Left kidney (tissue), 2 donors: ENCODE measurements around the gene MIOX. TPM values are rescaled to one million over a fixed set of nuclear protein-coding genes. Genes with fewer than 3 reads are reported as not detected.
"Not testable (repeated sequence)": the region's sequence is repeated elsewhere in the genome, so short reads cannot be mapped to it uniquely, and the experiment has no call there.

ENCODE experiments used
- DNase-seq: peaks from one replicate; pipeline ENCODE4 v3.0.0-alpha.2; 2013
- polyA plus RNA-seq: library from polyadenylated mRNA; unstranded; fragments of 120-200 nt; gene quantifications from one replicate; pipeline ENCODE4 v1.2.1, GENCODE V29; 2013; ENCODE audit not compliant: insufficient read length

MIOX gene
- polyA plus RNA-seq, 1 donor, result 6.1 TPM

- DNase-seq, result no peak
Measured at GRCh38 chr22:50516891-50517290, 30.2 kb downstream of the MIOX start.

GRCh38 chr22:50517495-50518260 lies 31.0 kb downstream of the MIOX start:
- no peak for DNase-seq

DNA sequence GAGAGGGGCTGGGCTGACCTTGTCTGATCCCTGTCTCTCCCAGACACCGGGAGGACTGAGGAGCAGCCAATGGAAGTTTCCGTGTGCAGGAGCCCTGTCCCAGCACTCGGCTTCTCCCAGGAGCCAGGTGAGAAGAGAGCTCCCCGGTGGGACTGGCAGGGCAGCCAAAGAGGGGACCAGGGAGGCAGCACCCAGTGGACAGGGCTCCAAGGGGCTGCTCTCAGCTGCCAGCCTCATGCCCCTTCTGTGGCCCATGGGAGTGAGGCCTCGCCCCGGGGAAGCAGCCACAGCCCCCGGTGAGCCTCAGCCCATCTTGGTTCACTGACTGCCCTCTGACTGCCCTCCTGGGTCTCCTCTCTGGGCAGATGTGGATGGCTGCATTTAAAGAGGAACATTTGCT lies 31.9 kb downstream of the MIOX start:
- no peak for DNase-seq

GRCh38 chr22:50519151-50519550 lies 32.5 kb downstream of the MIOX start:
- no peak for DNase-seq

DNA sequence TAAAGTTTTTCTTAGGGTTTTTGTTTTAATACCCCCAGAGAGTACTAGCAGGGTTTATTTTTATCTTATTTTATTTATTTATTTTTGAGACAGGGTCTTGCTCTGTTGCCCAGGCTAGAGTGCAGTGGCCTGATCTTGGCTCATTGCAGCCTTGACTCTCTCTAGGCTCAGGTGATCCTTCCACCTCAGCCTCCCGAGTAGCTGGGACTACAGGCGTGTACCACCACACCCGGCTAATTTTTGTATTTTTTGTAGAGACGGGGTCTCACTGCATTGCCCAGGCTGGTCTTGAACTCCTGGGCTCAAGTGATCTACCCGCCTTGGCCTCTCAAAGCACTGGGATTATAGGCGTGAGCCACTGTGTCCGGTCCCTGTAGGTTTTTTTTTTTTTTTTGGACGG lies 33.5 kb downstream of the MIOX start:
- not testable (repeated sequence) for DNase-seq

- DNase-seq, result no peak
Measured at GRCh38 chr22:50520826-50521453, 34.3 kb downstream of the MIOX start.

DNA sequence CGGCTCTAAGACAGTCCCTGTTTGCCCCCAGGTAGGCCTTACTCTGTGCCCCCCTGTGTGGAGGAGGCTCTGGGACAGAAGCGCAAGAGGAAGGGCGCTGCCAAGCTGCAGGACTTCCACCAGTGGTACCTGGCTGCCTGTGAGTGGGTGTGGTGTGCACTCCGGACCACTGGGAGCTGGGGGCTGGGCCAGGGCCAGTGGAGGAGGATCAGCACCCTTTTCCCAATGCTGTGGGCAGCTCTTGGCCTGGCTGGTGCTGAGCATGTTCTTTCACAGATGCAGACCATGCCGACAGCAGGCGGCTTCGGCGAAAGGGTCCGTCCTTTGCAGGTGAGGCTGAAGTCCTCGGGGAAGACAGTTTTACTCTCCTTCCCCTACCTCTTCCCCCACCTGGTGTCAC lies 35.1 kb downstream of the MIOX start:
- DNase-seq, result no peak

DNA sequence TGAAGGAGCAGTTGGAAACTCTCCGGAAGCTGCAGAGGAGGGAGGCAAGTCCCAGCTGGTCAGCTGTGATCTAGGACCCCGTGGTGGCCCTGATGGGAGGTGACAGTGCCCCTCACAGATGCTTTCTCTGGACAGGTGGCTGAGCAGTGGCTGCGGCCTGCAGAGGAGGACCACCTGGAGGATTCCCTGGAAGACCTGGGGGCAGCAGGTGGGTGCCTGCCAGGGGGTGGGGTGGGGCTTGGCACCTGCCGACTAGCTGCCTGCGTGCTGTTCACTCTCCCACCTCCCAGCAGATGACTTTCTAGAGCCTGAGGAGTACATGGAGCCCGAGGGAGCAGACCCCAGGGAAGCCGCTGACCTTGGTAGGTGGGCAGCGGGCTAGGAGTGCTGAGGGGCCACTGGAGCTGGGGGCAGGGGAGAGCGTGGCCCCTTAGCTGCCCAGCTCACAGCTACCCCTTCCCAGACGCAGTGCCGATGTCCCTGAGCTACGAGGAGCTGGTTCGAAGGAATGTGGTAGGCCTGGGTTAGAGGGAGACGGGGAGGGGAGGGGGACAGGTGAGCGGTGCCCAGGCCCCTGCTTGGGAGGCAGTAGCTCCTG lies 35.6 kb downstream of the MIOX start:
- no peak for DNase-seq

- no peak for DNase-seq
Measured at GRCh38 chr22:50522806-50523438, 36.3 kb downstream of the MIOX start.

GRCh38 chr22:50523458-50523805 lies 36.8 kb downstream of the MIOX start:
- DNase-seq, result no peak

- no peak for DNase-seq
Measured at GRCh38 chr22:50523806-50524675, 37.4 kb downstream of the MIOX start.

- no peak for DNase-seq
Measured at GRCh38 chr22:50524676-50525103, 38.0 kb downstream of the MIOX start.

DNA sequence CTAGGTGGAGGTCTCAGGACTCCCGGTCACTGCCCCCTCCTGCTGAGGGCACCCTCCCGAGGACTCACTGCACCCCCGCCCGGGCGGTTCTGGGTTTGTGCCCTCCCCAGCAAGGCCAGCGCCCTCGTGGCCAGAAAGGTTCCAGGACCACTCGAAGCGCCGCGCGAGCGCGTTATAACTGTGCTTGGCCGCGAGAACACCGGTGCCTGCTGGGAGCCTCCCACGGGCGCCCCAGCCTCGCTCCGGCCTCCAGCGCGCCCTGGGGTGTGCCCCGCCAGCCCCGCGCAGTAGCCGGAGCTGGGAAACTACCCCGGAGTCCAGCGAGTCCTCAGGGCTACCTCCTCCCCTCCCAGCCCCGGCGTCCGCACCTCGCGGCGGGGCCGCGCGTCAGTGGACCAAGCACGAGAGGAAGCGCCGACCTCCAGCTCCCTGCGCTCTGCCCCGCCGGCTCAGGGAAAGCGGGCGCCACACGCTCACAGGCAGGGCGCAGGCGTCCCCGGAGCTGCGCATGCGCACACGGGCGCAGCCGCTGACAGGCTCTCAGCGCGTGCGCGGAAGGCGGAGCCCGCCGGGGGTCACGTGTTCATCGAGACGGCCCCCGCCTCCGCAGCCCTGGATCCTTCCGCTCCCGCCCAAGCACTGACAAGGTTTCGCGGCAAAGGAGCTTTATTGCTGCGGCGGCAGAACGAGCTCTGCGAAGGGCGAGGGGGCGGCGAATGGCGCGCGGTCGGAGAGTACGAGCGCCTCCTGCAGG lies 38.6 kb downstream of the MIOX start, which contains the start of gene SCO2:
TSS of gene SCO2 (minus strand) at position 495 of the 754 bp plus-strand sequence. CDS start 1,187 bp downstream, outside the sequence.
- DNase-seq, result peak; percentile 95

DNA sequence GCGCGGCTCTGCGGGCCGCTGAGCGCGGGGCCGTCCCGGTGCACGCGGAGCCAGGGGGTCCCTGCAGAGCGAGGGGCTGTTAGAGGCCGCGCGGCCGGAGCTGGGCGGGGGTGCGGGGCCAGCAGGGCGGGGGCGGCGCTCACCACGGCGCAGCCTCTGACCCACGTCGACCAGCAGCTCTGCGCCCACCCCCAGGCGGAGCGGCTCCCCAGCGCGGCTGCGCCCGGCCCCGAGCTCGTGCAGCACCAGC lies 39.1 kb downstream of the MIOX start:
- DNase-seq, result no peak

GRCh38 chr22:50526108-50526833 lies 39.6 kb downstream of the MIOX start:
- DNase-seq, result peak; percentile 74

GRCh38 chr22:50526834-50527801 lies 40.5 kb downstream of the MIOX start:
- no peak for DNase-seq

DNA sequence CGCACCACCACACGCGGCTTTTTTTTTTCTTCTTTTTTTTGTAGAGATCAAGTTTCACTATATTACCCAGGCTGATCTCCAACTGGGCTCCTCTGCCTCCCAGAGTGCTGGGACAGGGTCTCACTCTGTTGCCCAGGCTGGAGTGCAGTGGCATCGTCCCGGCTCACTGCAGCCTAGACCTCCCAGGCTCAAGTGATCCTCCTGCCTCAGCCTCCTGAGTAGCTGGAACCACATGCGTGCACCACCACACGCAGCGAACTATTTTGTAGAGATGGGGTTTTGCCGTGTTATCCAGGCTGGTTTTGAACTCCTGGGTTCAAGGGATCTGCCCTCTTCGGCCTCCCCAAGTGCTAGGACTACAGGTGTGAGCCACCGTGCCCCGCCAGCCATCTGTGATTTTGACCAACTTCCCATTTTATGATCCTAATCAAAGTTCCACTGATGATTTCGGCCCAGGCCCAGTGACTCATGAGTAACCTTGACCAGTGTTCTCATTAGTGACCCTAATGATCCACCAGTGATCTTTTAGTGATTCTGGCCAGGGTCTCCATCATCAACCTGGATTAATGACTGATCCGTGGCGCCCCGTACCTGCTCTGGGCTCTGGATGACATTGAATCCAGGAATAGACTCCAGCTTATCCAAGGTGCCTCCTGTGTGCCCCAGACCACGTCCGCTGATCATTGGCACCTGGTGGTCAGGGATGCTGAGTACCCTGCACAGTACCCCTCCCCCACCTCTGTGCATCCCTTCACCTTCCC lies 41.4 kb downstream of the MIOX start:
- no peak for DNase-seq

DNA sequence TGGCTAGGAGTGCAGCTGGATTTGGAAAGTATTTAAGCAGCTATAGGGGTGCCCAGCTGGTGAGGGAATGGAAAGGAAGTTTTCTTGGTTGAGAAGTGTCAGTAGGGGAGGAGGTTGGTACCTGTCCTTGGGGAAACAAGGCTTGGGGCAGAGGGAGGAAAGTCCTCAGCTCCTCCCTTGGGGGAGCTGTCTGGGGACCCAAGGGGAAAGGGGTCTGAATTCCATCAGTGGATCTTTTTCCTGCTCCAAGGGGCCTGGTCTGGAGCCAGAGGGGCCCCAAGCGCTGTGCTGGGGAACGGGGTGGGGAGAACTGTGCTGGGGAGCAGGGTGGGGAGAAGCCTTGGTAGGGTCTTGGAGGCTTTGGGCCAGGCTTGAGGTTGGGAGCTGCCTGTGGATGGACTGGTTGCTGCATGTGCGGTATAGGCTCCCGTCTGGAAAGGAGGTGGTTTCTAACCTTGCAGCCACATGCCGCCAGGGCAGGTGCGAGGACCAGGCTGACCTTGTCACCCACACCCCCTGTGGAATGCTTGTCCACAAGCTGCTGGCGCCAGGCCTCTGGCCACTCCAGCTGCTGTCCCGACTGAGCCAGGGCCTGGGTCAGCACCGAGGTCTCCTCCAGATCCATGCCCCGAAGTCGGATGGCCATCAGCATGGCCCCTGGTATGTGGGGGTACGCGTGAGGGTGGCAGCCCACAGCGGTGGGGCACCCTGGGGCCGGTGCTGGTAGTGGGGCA lies 42.2 kb downstream of the MIOX start:
- no peak for DNase-seq
